H1 (cell line): Measurements from ENCODE around the gene GAS6. TPM values are rescaled to one million over a fixed set of nuclear protein-coding genes. Genes with fewer than 3 reads are reported as not detected.

ENCODE experiments used
- CTCF ChIA-PET: fragments of 300-600 bp; sonication (Branson Sonifier 250); formaldehyde crosslinking; loops from one replicate; lab custom pipeline; 2021; ENCODE audit not compliant: partially characterized antibody; lab: Charles Lee
- POLR2A ChIA-PET: fragments of 300-600 bp; sonication (Branson Sonifier 250); formaldehyde crosslinking; loops from one replicate; lab custom pipeline; 2021; ENCODE audit warnings: inconsistent platforms; ENCODE audit not compliant: partially characterized antibody; lab: Charles Lee
- DNase-seq, 2 experiments: peaks; one replicate each; pipeline versions ENCODE4 v3.0.0 to v3.0.0-alpha.2; 2010 to 2022; ENCODE audit warnings: low spot score in 2 of 2, low read depth in 1 of 2, mixed read lengths in 1 of 2
- FAIRE-seq: peaks from 2 replicates; lab custom pipeline; 2011; peaks lifted over from hg19 to GRCh38; lab: Jason Lieb, UNC
- H2AFZ ChIP-seq: 2 replicates; pipeline ENCODE4 v1.8.1; 2012; ENCODE audit warnings: low read length, inconsistent platforms
- H2AK5ac ChIP-seq: 2 replicates; pipeline ENCODE4 v1.6.1; 2013; ENCODE audit warnings: low read depth, low read length
- H2BK120ac ChIP-seq: replicated peaks from 2 replicates; pipeline ENCODE3; 2013; ENCODE audit warnings: low read depth, low read length, inconsistent platforms
- H2BK12ac ChIP-seq: 2 replicates; pipeline ENCODE4 v1.6.1; 2013; ENCODE audit warnings: low read depth, low read length
- H2BK15ac ChIP-seq: 2 replicates; pipeline ENCODE4 v1.6.1; 2013; ENCODE audit warnings: low read length
- H2BK20ac ChIP-seq: 2 replicates; pipeline ENCODE4 v1.6.1; 2013; ENCODE audit warnings: low read length
- H2BK5ac ChIP-seq: 2 replicates; pipeline ENCODE4 v1.6.1; 2013; ENCODE audit warnings: low read depth, low read length
- H3K14ac ChIP-seq: 2 replicates; pipeline ENCODE4 v1.6.1; 2013; ENCODE audit warnings: inconsistent platforms; ENCODE audit not compliant: insufficient read length
- H3K18ac ChIP-seq: 2 replicates; pipeline ENCODE4 v1.6.1; 2013; ENCODE audit warnings: low read length; ENCODE audit errors: extremely low read depth
- H3K23ac ChIP-seq: 2 replicates; pipeline ENCODE4 v1.6.1; 2013; ENCODE audit warnings: inconsistent platforms; ENCODE audit not compliant: insufficient read length
- H3K23me2 ChIP-seq: 2 replicates; pipeline ENCODE4 v1.6.1; 2013; ENCODE audit warnings: low read depth, low read length
- H3K27ac ChIP-seq: 2 replicates; pipeline ENCODE4 v1.6.1; 2011; ENCODE audit warnings: low read depth, low read length, inconsistent platforms
- H3K27me3 ChIP-seq, 4 experiments: replicated peaks in 1 of 4; 1 replicate in 1 of 4; 2 replicates in 3 of 4; pipeline versions ENCODE4 v1.6.1 to v1.8.1; 2011 to 2013; ENCODE audit warnings: low read length in 3 of 4, mild to moderate bottlenecking in 3 of 4, inconsistent platforms in 2 of 4, mixed read lengths in 2 of 4, moderate library complexity in 1 of 4; ENCODE audit not compliant: control insufficient read depth in 3 of 4, insufficient read depth in 3 of 4; ENCODE audit errors: extremely low read depth in 1 of 4
- H3K36me3 ChIP-seq, 4 experiments: 2 replicates each; pipeline versions ENCODE4 v1.6.1 to v1.8.1; 2011 to 2013; ENCODE audit warnings: mild to moderate bottlenecking in 4 of 4, low read length in 3 of 4, moderate library complexity in 2 of 4, control low read depth in 1 of 4, inconsistent platforms in 1 of 4; ENCODE audit not compliant: insufficient read depth in 4 of 4, control insufficient read depth in 2 of 4
- H3K4ac ChIP-seq: replicated peaks from 2 replicates; pipeline ENCODE3; 2013; ENCODE audit warnings: low read length, low read depth, mixed read lengths, inconsistent platforms; ENCODE audit not compliant: insufficient read length
- H3K4me1 ChIP-seq, 4 experiments: replicated peaks in 1 of 4; 1 replicate in 1 of 4; 2 replicates in 3 of 4; pipeline versions ENCODE4 v1.6.1 to v1.8.1; 2011 to 2013; ENCODE audit warnings: low read length in 3 of 4, inconsistent platforms in 2 of 4, mixed read lengths in 1 of 4; ENCODE audit not compliant: insufficient read depth in 4 of 4, control insufficient read depth in 3 of 4
- H3K4me2 ChIP-seq, 2 experiments: 2 replicates each; pipeline versions ENCODE4 v1.6.1 to v1.8.1; 2011 to 2013; ENCODE audit warnings: low read depth in 2 of 2, low read length in 2 of 2, control low read depth in 1 of 2, inconsistent platforms in 1 of 2, mild to moderate bottlenecking in 1 of 2; ENCODE audit not compliant: insufficient read depth in 1 of 2
- H3K4me3 ChIP-seq, 4 experiments: fragments of 200-600, 300-600 bp in 1 of 4; sonication (generic), shearing (Covaris generic), sonication (Bioruptor Twin) in 1 of 4; 2 replicates each; pipeline versions ENCODE4 v1.5.1 to v1.8.1; 2011 to 2016; ENCODE audit warnings: low read length in 4 of 4, low read depth in 3 of 4, control low read depth in 2 of 4, inconsistent platforms in 2 of 4, mild to moderate bottlenecking in 2 of 4, mixed read lengths in 1 of 4, moderate library complexity in 1 of 4; ENCODE audit not compliant: insufficient read depth in 2 of 4; ENCODE audit errors: extremely low read depth in 1 of 4
- H3K56ac ChIP-seq: replicated peaks from 2 replicates; pipeline ENCODE3; 2013; ENCODE audit warnings: low read depth, mild to moderate bottlenecking, mixed read lengths, low read length, inconsistent platforms; ENCODE audit not compliant: insufficient read length
- H3K79me1 ChIP-seq: 2 replicates; pipeline ENCODE4 v1.6.1; 2013; ENCODE audit warnings: low read depth, low read length, control low read depth
- H3K79me2 ChIP-seq, 2 experiments: 2 replicates each; pipeline versions ENCODE4 v1.6.1 to v1.8.1; 2012 to 2013; ENCODE audit warnings: low read length in 2 of 2, mild to moderate bottlenecking in 2 of 2, inconsistent platforms in 1 of 2; ENCODE audit not compliant: insufficient read depth in 2 of 2, control insufficient read depth in 1 of 2
- H3K9ac ChIP-seq, 4 experiments: replicated peaks in 1 of 4; 1 replicate in 1 of 4; 2 replicates in 3 of 4; pipeline versions ENCODE4 v1.6.1 to v1.8.1; 2011 to 2013; ENCODE audit warnings: low read depth in 3 of 4, low read length in 3 of 4, control low read depth in 2 of 4, mild to moderate bottlenecking in 2 of 4, moderate library complexity in 2 of 4, inconsistent platforms in 1 of 4; ENCODE audit errors: extremely low read depth in 1 of 4
- H3K9me3 ChIP-seq, 2 experiments: 2 replicates each; pipeline versions ENCODE4 v1.6.1 to v1.8.1; 2012 to 2013; ENCODE audit warnings: mild to moderate bottlenecking in 2 of 2, moderate library complexity in 2 of 2, control low read depth in 1 of 2, inconsistent platforms in 1 of 2, low read depth in 1 of 2, low read length in 1 of 2, mixed read lengths in 1 of 2; ENCODE audit not compliant: insufficient read depth in 2 of 2
- H4K20me1 ChIP-seq, 2 experiments: replicated peaks in 1 of 2; 2 replicates each; pipeline versions ENCODE3 to v1.8.1; 2011 to 2013; ENCODE audit warnings: inconsistent platforms in 2 of 2, low read length in 2 of 2, mild to moderate bottlenecking in 1 of 2; ENCODE audit not compliant: insufficient read depth in 2 of 2, control insufficient read depth in 1 of 2
- H4K5ac ChIP-seq: 2 replicates; pipeline ENCODE4 v1.6.1; 2013; ENCODE audit warnings: low read length, low read depth, mixed read lengths, inconsistent platforms; ENCODE audit not compliant: insufficient read length
- H4K8ac ChIP-seq: 2 replicates; pipeline ENCODE4 v1.8.0; 2013; ENCODE audit warnings: mild to moderate bottlenecking, moderate library complexity, low read length, inconsistent platforms; ENCODE audit not compliant: insufficient read depth; ENCODE audit errors: extremely low read depth
- H4K91ac ChIP-seq: replicated peaks from 2 replicates; pipeline ENCODE3; 2013; ENCODE audit warnings: low read length, mixed read lengths, inconsistent platforms; ENCODE audit not compliant: insufficient read length
- EZH2 ChIP-seq: fragments of 200-600 bp; sonication (generic); IDR thresholded peaks from 2 replicates; pipeline ENCODE4 v1.7.1; 2012; ENCODE audit warnings: low read depth, mild to moderate bottlenecking, moderate library complexity, low read length, inconsistent platforms; ENCODE audit not compliant: severe bottlenecking
- KDM5A ChIP-seq: fragments of 200-600 bp; IDR thresholded peaks from 2 replicates; pipeline ENCODE4 v1.7.1; 2012; ENCODE audit warnings: mild to moderate bottlenecking, low read length, inconsistent platforms, mixed read lengths
- SRF ChIP-seq: IDR thresholded peaks from 2 replicates; pipeline ENCODE4 v1.6.1; 2011; ENCODE audit warnings: mild to moderate bottlenecking, low read depth, low read length, moderate library complexity
- SUZ12 ChIP-seq: fragments of 200-600 bp; sonication (generic); IDR thresholded peaks from 2 replicates; pipeline ENCODE4 v1.6.1; 2012; ENCODE audit warnings: mild to moderate bottlenecking, inconsistent platforms, low read length, moderate library complexity, mixed read lengths
- WGBS, 2 experiments: shearing (Covaris generic) in 1 of 2; methylation state at CpG; one replicate each; pipeline versions ENCODE4 v1.1.6 to v1.1.7; 2013 to 2015; ENCODE audit warnings: low lambda C conversion rate in 2 of 2, mixed read lengths in 2 of 2, inconsistent platforms in 1 of 2, low coverage in 1 of 2, missing lambda C conversion rate in 1 of 2; ENCODE audit not compliant: insufficient replicate concordance in 2 of 2, insufficient coverage in 1 of 2, insufficient read length in 1 of 2; ENCODE audit errors: extremely low coverage in 1 of 2, missing lambda C conversion rate in 1 of 2; 5-methylcytosine and 5-hydroxymethylcytosine counted together
- polyA plus RNA-seq, 7 experiments: library from polyadenylated mRNA; depleted of rRNA in 3 of 7; stranded (reverse) in 5 of 7; unstranded in 2 of 7; fragments of >200 nt in 5 of 7; fragments of 200-250 nt in 2 of 7; gene quantifications; 1 replicate in 5 of 7; 2 replicates in 1 of 7; 4 replicates in 1 of 7; pipeline versions ENCODE4 v1.2.1 to v1.2.3, GENCODE V29; 2011 to 2013; ENCODE audit warnings: missing spikeins in 2 of 7, mixed read lengths in 2 of 7
- total RNA-seq: library from RNA; stranded (reverse); fragmentation: NEBNext Ultra II Directional; extraction: Animal tissue kit (Norgen Biotek cat#: 25700); gene quantifications from 2 replicates; pipeline ENCODE4 v1.2.1, GENCODE V29; 2021

The GAS6 gene
- total and polyA plus RNA-seq, 2 of the 8 experiments (the other 6 are each of a cell fraction or from before 2014, with no cell fraction given) = 18.6 to 31.0 TPM

DNA sequence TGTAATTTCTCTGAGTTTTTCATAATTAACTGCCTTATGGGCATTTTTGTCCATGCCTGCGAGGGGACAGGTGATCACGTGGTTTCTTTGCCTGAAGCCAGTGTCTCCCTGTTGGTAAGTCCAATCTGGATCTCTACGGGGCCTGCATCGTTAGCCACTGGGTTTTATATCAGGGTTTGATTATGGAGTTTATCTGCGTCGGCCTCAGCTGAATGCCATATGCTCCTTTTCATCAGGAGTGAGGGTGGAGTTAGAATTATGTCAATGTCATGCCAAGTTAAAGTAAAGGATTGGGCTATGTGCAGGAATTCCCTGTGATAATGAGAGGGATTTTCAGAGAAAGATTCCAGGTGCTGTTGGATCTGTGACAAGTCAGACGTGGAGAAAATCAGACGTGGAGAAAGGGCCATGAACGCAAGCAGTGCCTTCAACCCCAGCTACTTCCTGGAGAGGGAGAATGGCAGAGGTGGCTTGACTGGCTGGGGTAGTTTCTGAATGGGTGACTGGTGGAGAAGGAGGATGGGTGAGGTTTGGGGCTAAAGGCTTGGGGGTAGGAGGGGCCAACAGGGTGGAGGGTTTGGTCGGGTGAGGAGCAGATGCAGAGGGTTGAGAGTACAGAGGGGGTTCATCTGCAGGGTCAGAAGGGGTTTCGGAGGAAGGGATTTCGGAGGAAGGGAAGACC, 80.5 kb downstream of the GAS6 start:
- Histone ChIP-seq H2BK15ac (peak overlapping the region; percentile 16; the same call in 1 of the 2 replicates), H2AFZ (no peak overlapping the region), H3K23ac (no peak overlapping the region), H3K4me2 (no peak overlapping the region), H3K4me1 (peaks cover 0 to 5% (median 1%) of the 10 kb centered on the region in 4 experiments; a peak in 2 of 7 replicates), H4K5ac (no peak overlapping the region), H4K91ac (no peak overlapping the region), H3K9ac (no peak overlapping the region), H2BK12ac (no peak overlapping the region), H2BK5ac (no peak overlapping the region), H2AK5ac (no peak overlapping the region), H3K79me1 (no peaks in the 10 kb centered on the region), H3K79me2 (peaks cover 0 to 3% of the 10 kb centered on the region in 2 experiments; a peak in 1 of 4 replicates), H4K20me1 (peaks cover 0 to 3% of the 10 kb centered on the region in 2 experiments), H3K14ac (no peak overlapping the region), H2BK120ac (no peak overlapping the region), H3K36me3 (peaks cover 0 to 5% (median 0%) of the 10 kb centered on the region in 4 experiments; a peak in 1 of 8 replicates), H3K4me3 (no peak overlapping the region), H3K4ac (no peak overlapping the region), H3K9me3 (peaks cover 3 to 7% of the 10 kb centered on the region in 2 experiments; a peak in 3 of 4 replicates), H2BK20ac (no peak overlapping the region), H3K56ac (no peak overlapping the region), H3K27me3 (no peaks in the 10 kb centered on the region), H3K23me2 (peaks cover 6% of the 10 kb centered on the region; the same call in 1 of the 2 replicates), H4K8ac (no peak overlapping the region), H3K18ac (no peak overlapping the region), H3K27ac (no peak overlapping the region)
- ChIA-PET CTCF (no interaction called here), POLR2A (no interaction called here)
- FAIRE-seq (no peak), DNase-seq (no peak)
- TF ChIP-seq SRF (no peak), KDM5A (no peak), EZH2 (no peak), SUZ12 (no peak)
- WGBS, 2 experiments = 84% methylated on average over 12 of the region's 12 CpGs; no CpG with 5 or more reads in 1 of the 2 experiments
